H1 (cell line): ENCODE data around the gene GSE1. TPM values are rescaled to one million over a fixed set of nuclear protein-coding genes. Genes with fewer than 3 reads are reported as not detected.

ENCODE experiments used
- POU5F1 ChIP-seq: IDR thresholded peaks from 2 replicates; pipeline ENCODE4 v1.6.1; 2011; ENCODE audit warnings: low read depth, mild to moderate bottlenecking, low read length, moderate library complexity
- SIRT6 ChIP-seq: IDR thresholded peaks from one replicate; pipeline ENCODE4 v1.7.1; 2012; ENCODE audit warnings: low read length, inconsistent platforms
- SRF ChIP-seq: IDR thresholded peaks from 2 replicates; pipeline ENCODE4 v1.6.1; 2011; ENCODE audit warnings: mild to moderate bottlenecking, low read depth, low read length, moderate library complexity
- ZNF274 ChIP-seq: IDR thresholded peaks from 2 replicates; pipeline ENCODE4 v1.7.0; 2012; ENCODE audit warnings: low read length, borderline replicate concordance; ENCODE audit errors: extremely low read depth
- polyA plus RNA-seq, 7 experiments: library from polyadenylated mRNA; depleted of rRNA in 3 of 7; stranded (reverse) in 5 of 7; unstranded in 2 of 7; fragments of >200 nt in 5 of 7; fragments of 200-250 nt in 2 of 7; gene quantifications; 1 replicate in 5 of 7; 2 replicates in 1 of 7; 4 replicates in 1 of 7; pipeline versions ENCODE4 v1.2.1 to v1.2.3, GENCODE V29; 2011 to 2013; ENCODE audit warnings: missing spikeins in 2 of 7, mixed read lengths in 2 of 7
- total RNA-seq: library from RNA; stranded (reverse); fragmentation: NEBNext Ultra II Directional; extraction: Animal tissue kit (Norgen Biotek cat#: 25700); gene quantifications from 2 replicates; pipeline ENCODE4 v1.2.1, GENCODE V29; 2021

The GSE1 gene
- total and polyA plus RNA-seq, 2 of the 8 experiments (the other 6 are each of a cell fraction or from before 2014, with no cell fraction given): 26.0 to 65.6 TPM

DNA sequence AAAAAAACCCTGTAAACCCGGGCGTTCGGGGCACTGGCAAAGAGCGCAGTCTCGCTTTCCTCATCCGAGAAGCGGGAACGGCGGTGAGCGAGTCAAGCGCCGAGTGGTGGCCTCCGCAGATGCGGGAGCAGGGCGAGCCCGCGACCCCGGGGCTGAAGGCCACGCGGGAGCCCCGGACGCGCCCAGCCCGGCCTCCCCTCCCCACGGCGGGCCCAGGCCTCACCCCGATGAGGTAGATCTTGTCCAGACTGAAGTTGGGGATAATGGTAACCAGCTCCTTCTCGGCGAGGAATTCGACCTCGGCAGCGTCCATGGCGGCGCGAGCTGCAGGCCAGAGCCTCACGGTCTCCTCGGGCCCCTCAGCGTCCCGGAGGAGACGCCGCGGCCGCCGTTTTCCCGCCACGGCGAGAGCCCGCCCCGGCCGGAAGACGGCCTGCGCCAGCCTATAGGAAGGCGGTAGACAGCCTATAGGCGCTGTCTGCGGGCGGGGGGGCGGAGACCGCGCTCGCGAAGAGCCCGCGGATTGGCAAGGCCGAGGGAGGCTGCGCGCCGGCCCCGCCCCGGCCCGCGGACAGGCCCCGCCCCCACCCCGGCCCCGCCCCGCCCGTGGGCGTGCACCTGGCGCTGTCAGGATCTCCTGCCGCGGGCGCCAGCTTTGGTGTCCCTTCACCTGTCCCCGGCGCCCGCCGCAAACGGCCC, 75.6 kb downstream of the GSE1 start, which contains the start of gene GINS2 (continued):
- TF ChIP-seq ZNF274 (no peak), POU5F1 (no peak), SIRT6 (no peak), SRF (no peak)
- TF ChIP-seq, all 59 proteins: peak for 13
